K562 (cell line): Measurements from ENCODE around the gene DCP2. TPM values are rescaled to one million over a fixed set of nuclear protein-coding genes. Genes with fewer than 3 reads are reported as not detected.

ENCODE experiments used
- CXXC5 ChIP-seq: fragments of 250-450 bp; sonication (Bioruptor Pico); IDR thresholded peaks from 2 replicates; pipeline ENCODE4 v1.8.0; 2022; ENCODE audit warnings: inconsistent platforms, mild to moderate bottlenecking, moderate library complexity
- E2F3 ChIP-seq: fragments of 250-450 bp; sonication (Bioruptor Pico); IDR thresholded peaks from 2 replicates; pipeline ENCODE4 v1.4.0; 2020; ENCODE audit warnings: mild to moderate bottlenecking
- FOXJ3 ChIP-seq: sonication (generic); formaldehyde crosslinking; IDR thresholded peaks from 2 replicates; pipeline ENCODE4 v1.4.0; 2020; ENCODE audit warnings: mild to moderate bottlenecking, missing genetic modification reagents
- MCM7 ChIP-seq, 2 experiments: fragments of 450-650 bp; IDR thresholded peaks; 2 replicates each; pipeline ENCODE4 v1.6.1; 2016 to 2018
- RCOR1 ChIP-seq, 2 experiments: IDR thresholded peaks; 2 replicates each; pipeline ENCODE4 v1.6.1; 2012; ENCODE audit warnings: low read depth in 2 of 2, low read length in 2 of 2, borderline replicate concordance in 1 of 2, improper control_type of control experiment in 1 of 2
- SLC30A9 ChIP-seq: fragments of 250-450 bp; sonication (Bioruptor Pico); IDR thresholded peaks from 2 replicates; pipeline ENCODE4 v1.8.0; 2022; ENCODE audit warnings: mild to moderate bottlenecking, moderate library complexity
- TEAD1 ChIP-seq, 2 experiments: fragments of 450-650 bp in 1 of 2; sonication (generic) in 1 of 2; formaldehyde crosslinking; IDR thresholded peaks; 2 replicates each; pipeline versions ENCODE4 v1.4.0 to v1.8.0; 2020 to 2022; ENCODE audit warnings: mild to moderate bottlenecking in 2 of 2, missing genetic modification reagents in 1 of 2
- TRIM24 ChIP-seq, 2 experiments: fragments of 450-650 bp; IDR thresholded peaks; 2 replicates each; pipeline ENCODE4 v1.6.1; 2016
- UBTF ChIP-seq, 2 experiments: IDR thresholded peaks; 2 replicates each; pipeline ENCODE4 v1.6.1; 2012; ENCODE audit warnings: improper control_type of control experiment in 2 of 2, low read depth in 2 of 2, low read length in 2 of 2, borderline replicate concordance in 1 of 2
- ZBTB43 ChIP-seq: sonication (generic); formaldehyde crosslinking; IDR thresholded peaks from 2 replicates; pipeline ENCODE4 v1.8.0; 2023; ENCODE audit warnings: mild to moderate bottlenecking, missing genetic modification reagents
- ZNF175 ChIP-seq: fragments of 200-800 bp; sonication (Bioruptor generic); IDR thresholded peaks from 2 replicates; pipeline ENCODE4 v1.6.1; 2016; ENCODE audit warnings: low read depth, mild to moderate bottlenecking, missing genetic modification characterization, missing compliant biosample characterization
- ZNF318 ChIP-seq, 2 experiments: fragments of 450-650 bp; IDR thresholded peaks; 2 replicates each; pipeline ENCODE4 v1.6.1; 2016; ENCODE audit warnings: mild to moderate bottlenecking in 2 of 2, borderline replicate concordance in 1 of 2, low read depth in 1 of 2, moderate library complexity in 1 of 2
- polyA plus RNA-seq, 8 experiments: library from polyadenylated mRNA; depleted of rRNA in 4 of 8; stranded (reverse) in 5 of 8; unstranded in 3 of 8; fragments of >200 nt; fragmentation: Nextera tagmentation in 2 of 8; fragmentation: Illumina TruSeq in 1 of 8; extraction: Ambion mirVana in 2 of 8; extraction: Trizol in 1 of 8; gene quantifications; 2 replicates each; pipeline versions ENCODE4 v1.2.1 to v1.2.3, GENCODE V29; 2011 to 2014; ENCODE audit warnings: inconsistent platforms in 1 of 8, missing spikeins in 1 of 8
- total RNA-seq, 7 experiments: library from RNA; depleted of rRNA in 6 of 7; stranded (reverse); fragments of >200 nt in 6 of 7; fragmentation: Illumina TruSeq in 2 of 7; extraction: Trizol in 2 of 7; gene quantifications; 2 replicates each; pipeline versions ENCODE4 v1.2.1 to v1.2.3, GENCODE V29; 2011 to 2021; ENCODE audit warnings: low replicate concordance in 1 of 7

Gene DCP2
- total and polyA plus RNA-seq, 9 of the 15 experiments (the other 6 are each of a cell fraction or from before 2014, with no cell fraction given), result 25.9 to 109 (median 46.7) TPM

GRCh38 chr5:112976432-112977309 lies at the start of gene DCP2 (continued):
- TF ChIP-seq ZBTB43, result 0 out of 2 replicates have a peak, but pooled peaks have one; percentile 26
- peak; percentile 22 to 27; a peak in 1 of 4 replicates for TF ChIP-seq TRIM24 (IDR thresholded peaks at IDR 0.05)
- no peak; the same call in 1 of the 2 replicates for TF ChIP-seq CXXC5 (CRISPR knock-in tag)
- peak; percentile 80 to 88; a peak in 2 of 4 replicates for TF ChIP-seq UBTF (IDR thresholded peaks at IDR 0.05; ENCODE audit: borderline replicate concordance in 1 of 2, low read depth in 2 of 2, low read length in 2 of 2)
- TF ChIP-seq FOXJ3 (CRISPR knock-in tag), result no peak
- no peak for TF ChIP-seq MCM7 (IDR thresholded peaks at IDR 0.05)
- no peak for TF ChIP-seq TEAD1 (CRISPR knock-in tag; IDR thresholded peaks at IDR 0.05)
- 0 out of 4 replicates have a peak, but pooled peaks of 1 of the 2 experiments have one; percentile 8 for TF ChIP-seq RCOR1 (IDR thresholded peaks at IDR 0.05; ENCODE audit: borderline replicate concordance in 1 of 2, low read depth in 2 of 2, low read length in 2 of 2)
- TF ChIP-seq ZNF175 (CRISPR knock-in tag), result no peak
- no peak for TF ChIP-seq ZNF318 (IDR thresholded peaks at IDR 0.05; ENCODE audit: borderline replicate concordance in 1 of 2, low read depth in 1 of 2)
- no peak for TF ChIP-seq SLC30A9 (CRISPR knock-in tag)
- TF ChIP-seq E2F3 (CRISPR knock-in tag), result peak; percentile 54; the same call in 1 of the 2 replicates
